ENCODE measurements around the gene ACER2. TPM values are rescaled to one million over a fixed set of nuclear protein-coding genes. Genes with fewer than 3 reads are reported as not detected.

ACER2 gene
- total and polyA plus RNA-seq, 2 experiments from 2014 or later = 0.87 to 14.6 TPM

DNA sequence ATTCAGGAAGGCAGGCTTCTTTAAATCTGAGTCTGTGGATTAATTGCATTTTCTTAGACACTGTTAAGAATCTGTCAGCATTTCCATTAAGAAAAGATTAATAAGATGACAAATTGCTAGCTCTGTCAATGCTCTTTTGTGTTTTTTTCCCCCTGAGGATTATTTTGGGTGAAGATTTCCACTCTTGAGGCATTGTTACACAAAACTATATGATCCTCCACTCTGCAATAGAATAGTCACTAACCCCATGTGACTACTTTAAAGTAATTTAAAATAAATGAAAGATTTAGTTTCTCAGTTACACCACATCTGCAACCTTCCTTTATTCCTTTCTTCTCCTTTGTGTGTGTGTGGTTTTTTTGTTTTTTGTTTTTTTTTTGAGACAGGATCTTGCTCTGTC is 82.0 kb downstream of the ACER2 start:
- Histone ChIP-seq H3K36me3 (ENCODE audit: insufficient read depth) (no peaks in the 10 kb centered on the region), H3K27me3 (ENCODE audit: insufficient read depth) (no peaks in the 10 kb centered on the region), H4K20me1 (replicated peaks; ENCODE audit: insufficient read depth) (no peaks in the 10 kb centered on the region), H3K4me1 (ENCODE audit: insufficient read depth) (no peaks in the 10 kb centered on the region), H3K79me2 (replicated peaks; ENCODE audit: insufficient read depth) (no peaks in the 10 kb centered on the region), H3F3A (replicated peaks; ENCODE audit: low read depth) (no peaks in the 10 kb centered on the region), H2AFZ (peak overlapping the region; percentile 32; the same call in 1 of the 2 replicates), H3K4me3 (no peak overlapping the region), H3K9me2 (ENCODE audit: insufficient read depth) (no peaks in the 10 kb centered on the region), H3K27ac (ENCODE audit: low read depth) (no peak overlapping the region), H3K4me2 (no peak overlapping the region)
- Mint-ChIP-seq H3K4me3 (no peak overlapping the region), H3K9me3 (no peaks in the 10 kb centered on the region), H3K27ac (no peak overlapping the region), H3K4me1 (peaks cover 3% of the 10 kb centered on the region; the same call in 1 of the 3 replicates), H3K36me3 (ENCODE audit: low read depth) (no peaks in the 10 kb centered on the region), H3K27me3 (ENCODE audit: insufficient read depth, low read depth, poor library complexity) (peaks cover 4% of the 10 kb centered on the region)
- ATAC-seq (no peak), DNase-seq (ENCODE audit: low spot score) (no peak)
- TF ChIP-seq JUNB (IDR thresholded peaks at IDR 0.05; ENCODE audit: unreplicated experiment) (no peak), EZH2 (IDR thresholded peaks at IDR 0.05; ENCODE audit: low read depth, unreplicated experiment) (no peak), EZH2phosphoT487 (IDR thresholded peaks at IDR 0.05; ENCODE audit: unreplicated experiment) (no peak), POLR2AphosphoS5 (IDR thresholded peaks at IDR 0.05; ENCODE audit: low read depth) (no peak), ZNF114 (CRISPR knock-in tag; IDR thresholded peaks at IDR 0.05) (no peak), ZNF331 (CRISPR knock-in tag; IDR thresholded peaks at IDR 0.05; ENCODE audit: low read depth) (no peak), CREB1 (CRISPR knock-in tag; IDR thresholded peaks at IDR 0.05; ENCODE audit: low read depth) (no peak), NANOG (IDR thresholded peaks at IDR 0.05; ENCODE audit: borderline replicate concordance) (no peak), STAT1 (IDR thresholded peaks at IDR 0.05; ENCODE audit: unreplicated experiment) (no peak)
- TF ChIP-seq, protein P1, sequence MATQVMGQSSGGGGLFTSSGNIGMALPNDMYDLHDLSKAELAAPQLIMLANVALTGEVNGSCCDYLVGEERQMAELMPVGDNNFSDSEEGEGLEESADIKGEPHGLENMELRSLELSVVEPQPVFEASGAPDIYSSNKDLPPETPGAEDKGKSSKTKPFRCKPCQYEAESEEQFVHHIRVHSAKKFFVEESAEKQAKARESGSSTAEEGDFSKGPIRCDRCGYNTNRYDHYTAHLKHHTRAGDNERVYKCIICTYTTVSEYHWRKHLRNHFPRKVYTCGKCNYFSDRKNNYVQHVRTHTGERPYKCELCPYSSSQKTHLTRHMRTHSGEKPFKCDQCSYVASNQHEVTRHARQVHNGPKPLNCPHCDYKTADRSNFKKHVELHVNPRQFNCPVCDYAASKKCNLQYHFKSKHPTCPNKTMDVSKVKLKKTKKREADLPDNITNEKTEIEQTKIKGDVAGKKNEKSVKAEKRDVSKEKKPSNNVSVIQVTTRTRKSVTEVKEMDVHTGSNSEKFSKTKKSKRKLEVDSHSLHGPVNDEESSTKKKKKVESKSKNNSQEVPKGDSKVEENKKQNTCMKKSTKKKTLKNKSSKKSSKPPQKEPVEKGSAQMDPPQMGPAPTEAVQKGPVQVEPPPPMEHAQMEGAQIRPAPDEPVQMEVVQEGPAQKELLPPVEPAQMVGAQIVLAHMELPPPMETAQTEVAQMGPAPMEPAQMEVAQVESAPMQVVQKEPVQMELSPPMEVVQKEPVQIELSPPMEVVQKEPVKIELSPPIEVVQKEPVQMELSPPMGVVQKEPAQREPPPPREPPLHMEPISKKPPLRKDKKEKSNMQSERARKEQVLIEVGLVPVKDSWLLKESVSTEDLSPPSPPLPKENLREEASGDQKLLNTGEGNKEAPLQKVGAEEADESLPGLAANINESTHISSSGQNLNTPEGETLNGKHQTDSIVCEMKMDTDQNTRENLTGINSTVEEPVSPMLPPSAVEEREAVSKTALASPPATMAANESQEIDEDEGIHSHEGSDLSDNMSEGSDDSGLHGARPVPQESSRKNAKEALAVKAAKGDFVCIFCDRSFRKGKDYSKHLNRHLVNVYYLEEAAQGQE (IDR thresholded peaks at IDR 0.05; ENCODE audit: unreplicated experiment) = no peak
- TF ChIP-seq, protein P2, sequence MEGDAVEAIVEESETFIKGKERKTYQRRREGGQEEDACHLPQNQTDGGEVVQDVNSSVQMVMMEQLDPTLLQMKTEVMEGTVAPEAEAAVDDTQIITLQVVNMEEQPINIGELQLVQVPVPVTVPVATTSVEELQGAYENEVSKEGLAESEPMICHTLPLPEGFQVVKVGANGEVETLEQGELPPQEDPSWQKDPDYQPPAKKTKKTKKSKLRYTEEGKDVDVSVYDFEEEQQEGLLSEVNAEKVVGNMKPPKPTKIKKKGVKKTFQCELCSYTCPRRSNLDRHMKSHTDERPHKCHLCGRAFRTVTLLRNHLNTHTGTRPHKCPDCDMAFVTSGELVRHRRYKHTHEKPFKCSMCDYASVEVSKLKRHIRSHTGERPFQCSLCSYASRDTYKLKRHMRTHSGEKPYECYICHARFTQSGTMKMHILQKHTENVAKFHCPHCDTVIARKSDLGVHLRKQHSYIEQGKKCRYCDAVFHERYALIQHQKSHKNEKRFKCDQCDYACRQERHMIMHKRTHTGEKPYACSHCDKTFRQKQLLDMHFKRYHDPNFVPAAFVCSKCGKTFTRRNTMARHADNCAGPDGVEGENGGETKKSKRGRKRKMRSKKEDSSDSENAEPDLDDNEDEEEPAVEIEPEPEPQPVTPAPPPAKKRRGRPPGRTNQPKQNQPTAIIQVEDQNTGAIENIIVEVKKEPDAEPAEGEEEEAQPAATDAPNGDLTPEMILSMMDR (conservative IDR thresholded peaks at IDR 0.05; ENCODE audit: low read depth in 2 of 2) = no peak
- TF ChIP-seq, protein P3, sequence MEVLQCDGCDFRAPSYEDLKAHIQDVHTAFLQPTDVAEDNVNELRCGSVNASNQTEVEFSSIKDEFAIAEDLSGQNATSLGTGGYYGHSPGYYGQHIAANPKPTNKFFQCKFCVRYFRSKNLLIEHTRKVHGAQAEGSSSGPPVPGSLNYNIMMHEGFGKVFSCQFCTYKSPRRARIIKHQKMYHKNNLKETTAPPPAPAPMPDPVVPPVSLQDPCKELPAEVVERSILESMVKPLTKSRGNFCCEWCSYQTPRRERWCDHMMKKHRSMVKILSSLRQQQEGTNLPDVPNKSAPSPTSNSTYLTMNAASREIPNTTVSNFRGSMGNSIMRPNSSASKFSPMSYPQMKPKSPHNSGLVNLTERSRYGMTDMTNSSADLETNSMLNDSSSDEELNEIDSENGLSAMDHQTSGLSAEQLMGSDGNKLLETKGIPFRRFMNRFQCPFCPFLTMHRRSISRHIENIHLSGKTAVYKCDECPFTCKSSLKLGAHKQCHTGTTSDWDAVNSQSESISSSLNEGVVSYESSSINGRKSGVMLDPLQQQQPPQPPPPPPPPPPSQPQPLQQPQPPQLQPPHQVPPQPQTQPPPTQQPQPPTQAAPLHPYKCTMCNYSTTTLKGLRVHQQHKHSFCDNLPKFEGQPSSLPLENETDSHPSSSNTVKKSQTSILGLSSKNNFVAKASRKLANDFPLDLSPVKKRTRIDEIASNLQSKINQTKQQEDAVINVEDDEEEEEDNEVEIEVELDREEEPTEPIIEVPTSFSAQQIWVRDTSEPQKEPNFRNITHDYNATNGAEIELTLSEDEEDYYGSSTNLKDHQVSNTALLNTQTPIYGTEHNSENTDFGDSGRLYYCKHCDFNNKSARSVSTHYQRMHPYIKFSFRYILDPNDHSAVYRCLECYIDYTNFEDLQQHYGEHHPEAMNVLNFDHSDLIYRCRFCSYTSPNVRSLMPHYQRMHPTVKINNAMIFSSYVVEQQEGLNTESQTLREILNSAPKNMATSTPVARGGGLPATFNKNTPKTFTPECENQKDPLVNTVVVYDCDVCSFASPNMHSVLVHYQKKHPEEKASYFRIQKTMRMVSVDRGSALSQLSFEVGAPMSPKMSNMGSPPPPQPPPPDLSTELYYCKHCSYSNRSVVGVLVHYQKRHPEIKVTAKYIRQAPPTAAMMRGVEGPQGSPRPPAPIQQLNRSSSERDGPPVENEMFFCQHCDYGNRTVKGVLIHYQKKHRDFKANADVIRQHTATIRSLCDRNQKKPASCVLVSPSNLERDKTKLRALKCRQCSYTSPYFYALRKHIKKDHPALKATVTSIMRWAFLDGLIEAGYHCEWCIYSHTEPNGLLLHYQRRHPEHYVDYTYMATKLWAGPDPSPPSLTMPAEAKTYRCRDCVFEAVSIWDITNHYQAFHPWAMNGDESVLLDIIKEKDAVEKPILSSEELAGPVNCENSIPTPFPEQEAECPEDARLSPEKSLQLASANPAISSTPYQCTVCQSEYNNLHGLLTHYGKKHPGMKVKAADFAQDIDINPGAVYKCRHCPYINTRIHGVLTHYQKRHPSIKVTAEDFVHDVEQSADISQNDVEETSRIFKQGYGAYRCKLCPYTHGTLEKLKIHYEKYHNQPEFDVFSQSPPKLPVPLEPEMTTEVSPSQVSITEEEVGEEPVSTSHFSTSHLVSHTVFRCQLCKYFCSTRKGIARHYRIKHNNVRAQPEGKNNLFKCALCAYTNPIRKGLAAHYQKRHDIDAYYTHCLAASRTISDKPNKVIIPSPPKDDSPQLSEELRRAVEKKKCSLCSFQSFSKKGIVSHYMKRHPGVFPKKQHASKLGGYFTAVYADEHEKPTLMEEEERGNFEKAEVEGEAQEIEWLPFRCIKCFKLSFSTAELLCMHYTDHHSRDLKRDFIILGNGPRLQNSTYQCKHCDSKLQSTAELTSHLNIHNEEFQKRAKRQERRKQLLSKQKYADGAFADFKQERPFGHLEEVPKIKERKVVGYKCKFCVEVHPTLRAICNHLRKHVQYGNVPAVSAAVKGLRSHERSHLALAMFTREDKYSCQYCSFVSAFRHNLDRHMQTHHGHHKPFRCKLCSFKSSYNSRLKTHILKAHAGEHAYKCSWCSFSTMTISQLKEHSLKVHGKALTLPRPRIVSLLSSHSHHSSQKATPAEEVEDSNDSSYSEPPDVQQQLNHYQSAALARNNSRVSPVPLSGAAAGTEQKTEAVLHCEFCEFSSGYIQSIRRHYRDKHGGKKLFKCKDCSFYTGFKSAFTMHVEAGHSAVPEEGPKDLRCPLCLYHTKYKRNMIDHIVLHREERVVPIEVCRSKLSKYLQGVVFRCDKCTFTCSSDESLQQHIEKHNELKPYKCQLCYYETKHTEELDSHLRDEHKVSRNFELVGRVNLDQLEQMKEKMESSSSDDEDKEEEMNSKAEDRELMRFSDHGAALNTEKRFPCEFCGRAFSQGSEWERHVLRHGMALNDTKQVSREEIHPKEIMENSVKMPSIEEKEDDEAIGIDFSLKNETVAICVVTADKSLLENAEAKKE (CRISPR knock-in tag; IDR thresholded peaks at IDR 0.05) = no peak
- TF ChIP-seq, protein P4, sequence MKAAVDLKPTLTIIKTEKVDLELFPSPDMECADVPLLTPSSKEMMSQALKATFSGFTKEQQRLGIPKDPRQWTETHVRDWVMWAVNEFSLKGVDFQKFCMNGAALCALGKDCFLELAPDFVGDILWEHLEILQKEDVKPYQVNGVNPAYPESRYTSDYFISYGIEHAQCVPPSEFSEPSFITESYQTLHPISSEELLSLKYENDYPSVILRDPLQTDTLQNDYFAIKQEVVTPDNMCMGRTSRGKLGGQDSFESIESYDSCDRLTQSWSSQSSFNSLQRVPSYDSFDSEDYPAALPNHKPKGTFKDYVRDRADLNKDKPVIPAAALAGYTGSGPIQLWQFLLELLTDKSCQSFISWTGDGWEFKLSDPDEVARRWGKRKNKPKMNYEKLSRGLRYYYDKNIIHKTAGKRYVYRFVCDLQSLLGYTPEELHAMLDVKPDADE (IDR thresholded peaks at IDR 0.05) = no peak

Measured in GM23338 (cell line).